ENCODE measurements around the gene SH2D6.
"Not testable (repeated sequence)": the region's sequence is repeated elsewhere in the genome, so short reads cannot be mapped to it uniquely, and the experiment has no call there.

Gene SH2D6

DNA sequence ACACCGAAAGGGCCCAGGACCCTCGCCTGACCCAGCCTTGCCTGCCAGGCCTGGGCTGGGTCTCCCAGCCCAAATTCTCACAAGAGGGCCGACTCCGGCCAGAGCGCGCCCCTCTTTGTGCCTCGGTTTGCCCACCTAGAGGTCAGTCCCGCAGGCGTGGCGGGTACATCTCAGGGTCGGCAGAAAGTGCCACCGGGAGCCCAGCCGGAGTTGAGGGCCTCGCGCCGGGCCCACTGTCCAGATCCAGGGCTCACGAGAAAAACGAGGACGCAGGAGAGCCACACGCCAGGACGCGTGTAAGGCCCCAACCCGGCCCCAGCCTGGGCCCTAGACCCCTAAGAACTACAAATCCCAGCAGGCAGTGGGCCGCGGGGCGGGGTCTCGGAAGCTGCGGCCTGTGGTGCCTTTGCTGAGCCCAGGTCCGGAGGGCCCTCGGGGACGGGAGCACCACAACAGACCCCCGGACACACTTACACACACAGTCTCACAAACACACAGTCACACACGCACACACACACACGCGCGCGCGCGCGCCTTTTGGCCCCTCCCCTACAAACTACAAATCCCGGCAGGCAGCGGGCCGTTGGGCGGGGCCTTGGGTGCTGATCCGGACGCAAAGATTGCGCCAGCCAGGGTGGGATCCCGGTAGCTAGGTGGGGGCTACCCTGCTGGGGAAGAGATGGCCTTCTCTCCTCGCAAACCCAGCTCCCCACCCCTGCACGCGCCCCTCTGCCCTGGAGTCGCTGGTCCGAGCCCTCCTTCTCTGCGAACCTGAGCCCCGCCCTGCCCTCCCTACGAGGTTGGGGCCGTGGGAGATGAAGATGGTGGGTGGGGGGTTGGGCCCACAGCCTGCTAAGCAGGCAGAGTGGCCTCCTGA is at the start of gene SH2D6:
Gene SH2D6, plus strand, starts transcription at position 583 of the 877 bp plus-strand sequence. CDS start 10,752 bp downstream, outside the sequence.
- peak; percentile 81 for DNase-seq

DNA sequence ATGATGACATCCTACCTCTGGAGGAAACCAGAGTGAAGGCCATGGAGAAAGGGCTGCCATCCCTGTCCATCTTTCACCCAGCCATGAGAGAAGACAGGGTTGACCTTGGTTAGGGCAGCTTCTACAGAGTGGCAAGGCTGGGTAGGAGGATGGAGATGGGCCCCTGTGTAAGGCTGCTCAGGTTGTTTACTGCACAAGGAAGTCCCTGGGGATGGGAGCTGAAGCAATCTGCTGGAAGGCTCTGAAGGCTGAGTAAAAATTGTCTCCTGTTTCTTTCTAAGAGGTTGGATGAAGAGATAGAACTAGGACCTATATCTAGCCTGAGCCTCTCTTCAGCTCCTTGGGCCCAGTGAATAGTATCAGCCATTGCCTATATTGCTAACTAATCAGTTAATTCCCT is 49.6 kb upstream of the SH2D6 start:
- DNase-seq: no peak

DNA sequence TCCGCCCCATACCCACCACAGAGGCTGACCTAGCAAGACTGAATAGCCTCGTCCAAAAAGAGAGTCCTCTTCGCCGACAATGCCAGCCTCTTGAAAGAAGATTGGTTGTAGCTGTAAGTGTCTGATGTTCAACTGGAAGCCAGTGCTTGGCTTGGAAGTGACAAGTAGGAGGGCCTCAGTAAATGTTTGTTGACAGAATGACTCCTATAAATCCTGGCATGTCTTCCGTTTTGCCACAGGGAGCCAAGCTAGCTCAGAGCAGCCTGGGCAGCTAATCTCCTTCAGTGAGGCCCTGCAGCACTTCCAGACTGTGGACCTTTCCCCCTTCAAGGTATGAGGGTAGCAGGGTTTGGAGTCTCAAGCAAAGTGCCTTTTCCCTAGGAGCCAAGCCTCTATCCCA is 49.0 kb upstream of the SH2D6 start:
- no peak for DNase-seq

DNA sequence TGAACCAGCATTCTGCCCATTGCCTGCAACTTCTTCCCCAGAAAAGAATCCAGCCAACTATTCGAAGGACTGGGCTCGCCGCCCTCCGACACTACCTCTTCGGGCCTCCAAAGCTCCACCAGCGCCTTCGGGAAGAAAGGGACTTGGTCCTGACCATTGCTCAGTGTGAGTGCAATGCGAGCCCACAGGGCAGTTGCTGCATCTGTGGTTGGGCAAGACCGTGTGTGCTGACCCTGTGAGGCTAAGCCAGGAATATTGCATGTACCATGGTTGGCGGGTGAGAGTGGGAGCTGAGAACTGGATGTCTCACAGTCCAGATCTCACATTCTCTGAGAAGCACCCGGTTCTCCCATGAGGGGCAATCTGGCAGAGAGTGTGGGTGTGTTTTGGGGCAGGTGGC is 47.5 kb upstream of the SH2D6 start:
- no peak for DNase-seq

DNA sequence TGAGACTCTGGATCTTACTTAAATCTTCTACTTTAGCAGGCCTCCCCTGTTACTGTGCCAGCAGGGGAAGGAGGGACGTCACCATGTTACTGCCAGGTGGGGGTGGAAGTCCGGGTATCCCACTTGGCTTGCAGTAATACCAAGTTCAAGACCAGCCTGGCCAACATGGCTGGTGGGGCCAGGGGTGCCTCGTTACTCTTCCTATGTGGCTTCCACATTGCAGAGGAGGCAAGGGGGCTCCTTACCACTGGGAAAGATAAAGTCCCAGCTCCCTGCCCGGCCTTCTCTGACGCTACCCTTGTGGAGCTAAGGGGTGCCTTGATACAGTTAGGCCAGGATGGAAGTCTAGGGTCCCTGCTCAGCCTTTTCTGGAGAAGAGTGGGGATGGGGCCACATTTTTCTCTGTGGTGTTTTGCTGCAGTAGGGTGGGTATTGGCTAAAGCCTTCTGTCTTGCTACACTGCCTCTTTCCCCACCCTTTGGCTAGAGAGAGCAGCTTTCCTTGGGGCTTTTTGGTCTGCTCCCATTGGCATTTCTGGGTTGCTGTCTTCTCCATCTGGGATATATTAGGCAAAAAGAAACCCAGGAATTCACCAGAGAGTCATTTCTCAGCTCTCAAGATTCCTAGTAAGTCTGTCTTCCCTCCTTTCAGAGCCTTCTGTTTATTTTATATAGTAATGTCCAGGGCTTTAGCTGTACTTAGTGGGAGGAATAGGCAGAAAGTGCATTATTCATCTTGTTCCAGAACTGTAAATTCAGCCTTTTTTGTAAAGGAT is 42.0 kb upstream of the SH2D6 start:
- DNase-seq: no peak

DNA sequence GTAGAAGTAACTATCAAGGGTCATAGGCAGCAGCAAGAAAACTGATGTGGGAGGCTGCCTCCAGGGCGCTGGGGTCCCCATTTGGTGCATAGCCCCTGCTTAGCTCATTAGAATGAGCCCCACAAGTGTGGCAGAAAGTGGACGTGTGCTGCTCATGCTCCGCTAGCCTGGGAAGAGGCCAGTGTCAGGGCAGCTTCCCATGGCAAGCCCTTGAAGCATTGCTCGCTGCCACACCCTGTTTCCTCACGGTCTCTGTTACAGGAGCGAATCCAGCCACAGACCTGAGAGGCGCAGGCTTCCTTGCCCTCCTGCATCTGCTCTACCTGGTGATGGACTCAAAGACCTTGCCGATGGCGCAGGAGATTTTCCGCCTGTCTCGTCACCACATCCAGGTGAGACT is 41.4 kb upstream of the SH2D6 start:
- DNase-seq: no peak

DNA sequence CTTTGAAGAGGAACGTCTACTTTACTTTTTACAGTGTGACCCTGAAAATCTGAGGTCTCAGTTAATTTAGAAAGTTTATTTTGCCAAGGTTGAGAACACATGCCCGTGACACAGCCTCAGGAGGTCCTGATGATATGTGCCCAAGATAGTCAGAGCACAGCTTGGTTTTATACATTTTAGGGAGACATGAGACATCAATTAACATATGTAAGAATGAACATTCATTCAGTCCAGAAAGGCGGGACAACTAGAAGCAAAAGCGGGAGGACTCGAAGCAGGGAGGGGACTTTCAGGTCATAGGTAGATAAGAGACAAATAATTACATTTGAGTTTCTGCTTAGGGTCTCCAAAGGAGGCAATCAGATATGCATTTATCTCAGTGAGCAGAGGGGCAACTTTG is 40.3 kb upstream of the SH2D6 start:
- no peak for DNase-seq

DNA sequence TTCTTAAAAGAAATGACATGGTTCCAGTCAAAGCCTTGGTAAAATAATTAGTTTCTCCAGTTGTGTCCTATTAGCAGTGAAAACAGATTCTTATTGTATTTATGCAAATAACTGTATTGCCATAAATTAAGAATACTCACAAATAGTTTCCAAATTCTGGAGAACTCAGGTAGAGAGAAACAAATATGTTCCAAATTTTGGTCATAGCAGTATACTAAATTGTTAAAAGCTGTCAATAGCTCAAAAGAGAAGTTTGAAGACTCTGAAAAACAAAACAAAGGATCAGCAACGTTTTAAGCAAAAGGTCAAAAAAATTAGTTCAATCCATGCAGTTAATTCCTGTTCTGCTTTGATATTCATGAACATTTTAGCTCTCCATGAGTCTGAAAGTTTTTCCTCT is 38.5 kb upstream of the SH2D6 start:
- DNase-seq: no peak

DNA sequence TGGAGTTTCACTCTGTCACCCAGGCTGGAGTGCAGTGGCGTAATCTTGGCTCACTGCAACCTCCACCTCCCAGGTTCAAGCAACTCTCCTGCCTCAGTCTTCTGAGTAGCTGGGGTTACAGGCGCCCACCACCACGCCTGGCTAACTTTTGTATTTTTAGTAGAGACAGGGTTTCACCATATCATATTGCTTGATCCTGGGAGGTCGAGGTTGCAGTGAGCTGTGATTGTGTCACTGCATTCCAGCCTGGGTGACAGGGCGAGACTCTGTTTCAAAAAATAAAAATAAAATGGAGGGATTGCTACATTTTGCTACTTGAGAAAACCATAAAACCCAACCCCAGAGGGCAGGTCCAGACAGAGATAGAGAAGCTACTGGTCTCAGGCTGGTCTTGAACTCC is 35.4 kb upstream of the SH2D6 start:
- not testable (repeated sequence) for DNase-seq

DNA sequence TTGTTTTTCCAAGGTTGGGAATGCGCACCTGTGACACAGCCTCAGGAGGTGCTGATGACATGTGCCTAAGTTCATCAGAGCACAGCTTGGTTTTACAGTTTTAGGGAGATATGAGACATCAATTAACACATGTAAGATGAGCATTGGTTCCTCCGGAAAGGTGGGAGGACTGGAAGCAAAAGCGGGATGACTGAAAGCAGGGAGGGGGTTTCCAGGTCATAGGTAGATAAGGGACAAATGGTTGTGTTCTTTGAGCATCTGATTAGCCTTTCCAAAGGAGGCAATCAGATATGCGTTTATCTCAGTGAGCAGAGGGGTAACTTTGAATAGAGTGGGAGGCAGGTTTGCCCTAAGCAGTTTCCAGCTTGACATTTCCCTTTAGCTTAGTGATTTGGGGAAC is 34.7 kb upstream of the SH2D6 start:
- DNase-seq: no peak

DNA sequence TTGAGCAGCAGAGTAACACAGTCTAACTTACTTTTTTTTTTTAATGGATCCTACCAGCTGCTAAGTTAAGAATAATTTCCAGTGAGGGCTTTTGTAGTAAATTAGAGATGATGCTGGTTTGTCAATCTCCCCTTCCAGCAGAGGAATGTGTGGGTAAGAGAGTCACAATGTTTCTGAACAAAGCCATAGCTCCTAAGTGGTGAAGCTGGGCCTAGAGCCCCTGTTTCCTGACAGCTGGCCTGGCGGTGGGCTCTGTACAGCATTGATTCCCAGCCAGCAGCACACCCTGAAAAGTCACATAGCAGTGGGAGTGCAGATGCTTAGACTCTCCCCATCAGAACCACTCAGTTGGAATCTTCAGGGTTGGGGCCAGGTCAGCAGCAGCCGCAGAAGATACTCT is 32.8 kb upstream of the SH2D6 start:
- no peak for DNase-seq

DNA sequence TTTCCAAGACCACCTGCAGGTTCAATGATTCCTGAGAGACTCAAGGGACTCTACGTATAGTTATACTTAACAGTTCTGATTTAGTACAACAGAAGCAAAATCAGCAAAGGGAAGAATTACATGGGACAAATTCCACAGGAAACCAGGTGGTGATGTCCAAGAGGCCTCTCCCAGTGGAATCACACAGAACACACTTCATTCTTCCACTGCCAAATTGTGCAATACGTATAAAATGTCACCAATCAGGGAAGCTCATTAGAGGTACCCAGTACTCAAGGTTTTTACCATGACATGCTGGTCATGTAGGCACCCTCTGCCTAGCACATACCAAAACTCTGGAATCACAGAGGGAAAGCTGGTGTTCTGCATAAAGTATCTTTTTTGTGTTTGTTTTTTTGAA is 30.8 kb upstream of the SH2D6 start:
- DNase-seq: no peak

DNA sequence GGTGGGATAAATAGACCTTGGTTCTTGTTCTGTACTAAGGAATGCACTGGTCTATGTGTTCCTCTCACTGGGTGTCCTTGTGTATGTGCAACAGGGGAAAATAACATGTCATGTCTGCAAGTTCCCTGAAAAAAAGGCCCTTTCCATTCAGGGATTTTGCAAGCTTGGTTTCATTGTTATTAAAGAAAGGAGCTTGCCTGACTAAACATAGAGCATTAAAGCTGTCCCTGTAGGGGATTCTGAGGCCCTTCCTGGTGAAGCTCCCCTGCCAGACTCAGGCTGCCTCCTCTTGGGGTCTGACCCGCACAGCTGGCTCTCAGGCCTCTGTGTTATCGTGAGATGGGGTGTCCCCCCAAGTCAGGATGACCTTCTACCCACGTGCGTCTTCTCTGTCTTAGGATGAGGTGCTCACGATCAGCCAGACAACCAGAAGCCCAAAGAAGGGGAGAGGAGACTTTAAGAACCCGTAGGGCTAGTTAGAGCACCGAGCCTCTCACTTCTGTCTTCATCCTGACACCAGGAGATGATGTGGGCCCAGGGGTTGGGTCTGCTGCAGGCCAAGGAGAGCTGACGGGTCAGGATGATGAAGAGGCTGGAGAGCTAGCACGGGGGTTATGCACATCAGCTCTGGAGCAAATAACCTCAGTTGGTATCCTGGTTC is 29.5 kb upstream of the SH2D6 start:
- DNase-seq: no peak

DNA sequence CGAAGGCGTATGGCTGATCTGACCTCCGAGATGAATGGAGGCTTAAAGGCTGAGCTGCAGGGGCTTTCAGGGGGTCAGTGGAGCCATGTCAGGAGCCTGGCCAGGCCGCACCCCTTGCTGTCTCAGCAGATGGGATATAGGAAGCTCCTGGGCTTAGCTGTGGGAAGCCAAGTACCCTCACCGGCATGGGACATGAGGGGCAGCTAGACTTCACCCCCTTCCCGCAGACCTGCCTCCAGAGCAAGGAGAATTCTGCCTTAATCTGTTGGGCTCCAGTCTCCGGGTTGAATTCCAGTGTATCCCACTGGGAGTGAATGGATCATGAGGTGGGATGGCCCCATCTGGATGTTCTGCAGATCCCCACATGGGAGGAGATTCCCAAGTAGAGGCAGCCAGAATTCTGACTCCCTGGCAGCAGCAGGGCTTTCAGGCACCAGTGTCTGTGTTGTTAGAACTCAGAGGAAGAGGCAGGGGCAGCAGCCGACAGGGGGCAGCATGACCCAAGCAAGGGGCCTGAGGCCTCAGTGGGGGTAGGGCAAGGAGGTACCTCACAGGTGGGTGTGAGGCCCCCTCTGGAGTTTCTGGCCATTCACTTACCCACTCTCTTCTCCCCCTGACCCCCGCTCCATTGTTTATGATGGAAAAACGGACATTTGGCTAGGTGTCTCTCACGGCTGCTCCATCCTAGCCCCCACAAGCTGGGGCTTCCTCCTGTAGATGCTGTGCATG is 27.4 kb upstream of the SH2D6 start:
- DNase-seq: no peak

DNA sequence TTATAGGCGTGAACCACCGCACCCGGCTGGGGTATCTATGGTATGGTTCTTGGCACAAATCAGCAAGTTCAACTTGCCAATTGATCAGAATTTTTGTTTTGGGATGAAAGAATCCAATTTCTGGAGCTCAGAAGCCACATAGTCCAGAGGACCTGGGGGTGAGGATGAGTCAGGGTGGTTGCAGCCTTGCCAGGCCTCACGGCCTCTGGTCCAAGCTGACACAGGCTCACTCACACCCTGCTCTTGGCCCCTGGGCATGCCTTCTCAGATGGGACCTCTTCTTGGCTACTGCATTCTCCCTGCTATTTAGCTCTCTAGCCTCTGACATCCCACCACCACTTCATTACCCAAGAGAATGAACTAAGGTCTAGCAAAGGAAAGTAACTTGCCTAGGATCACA is 24.7 kb upstream of the SH2D6 start:
- no peak for DNase-seq

DNA sequence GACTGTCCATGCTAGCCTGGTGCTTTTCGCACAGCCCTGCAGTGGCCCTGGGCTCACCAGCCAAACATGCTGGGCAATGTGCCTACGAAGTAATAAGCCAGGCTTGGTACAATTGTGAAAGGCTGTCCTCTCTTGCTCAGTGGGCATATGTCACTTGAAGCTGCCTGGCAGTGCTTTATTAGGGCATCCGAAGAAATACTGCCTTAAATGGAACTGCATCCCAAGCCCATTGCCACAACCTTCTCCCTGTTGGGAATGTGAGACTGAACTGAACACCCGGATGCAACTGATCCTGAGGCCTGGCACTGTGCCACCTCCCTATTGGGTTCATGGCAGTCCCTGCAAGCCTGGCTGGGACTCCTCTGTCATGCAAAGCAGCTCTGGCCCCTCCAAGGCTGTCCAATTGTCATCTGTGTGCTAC is 24.2 kb upstream of the SH2D6 start:
- peak; percentile 3 for DNase-seq

DNA sequence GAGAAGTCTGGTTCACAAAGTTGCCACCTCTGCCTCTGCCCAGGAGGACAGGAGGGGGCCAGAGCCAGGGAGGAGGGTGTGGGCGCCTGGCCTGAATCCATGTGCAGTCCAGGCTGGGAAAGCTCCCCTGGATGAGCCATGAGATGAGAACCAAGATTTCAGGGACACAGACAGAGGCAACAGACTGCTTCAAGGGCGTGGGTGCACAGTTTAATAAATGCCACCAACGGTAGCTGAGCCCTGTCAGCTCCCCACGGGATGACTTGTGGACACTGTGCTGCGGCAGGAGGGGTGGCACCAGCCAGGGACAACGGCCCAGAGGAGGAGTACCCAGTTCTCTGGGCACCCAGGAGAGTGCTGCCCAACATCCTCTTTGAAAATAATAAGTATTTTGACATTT is 23.5 kb upstream of the SH2D6 start:
- DNase-seq: no peak

DNA sequence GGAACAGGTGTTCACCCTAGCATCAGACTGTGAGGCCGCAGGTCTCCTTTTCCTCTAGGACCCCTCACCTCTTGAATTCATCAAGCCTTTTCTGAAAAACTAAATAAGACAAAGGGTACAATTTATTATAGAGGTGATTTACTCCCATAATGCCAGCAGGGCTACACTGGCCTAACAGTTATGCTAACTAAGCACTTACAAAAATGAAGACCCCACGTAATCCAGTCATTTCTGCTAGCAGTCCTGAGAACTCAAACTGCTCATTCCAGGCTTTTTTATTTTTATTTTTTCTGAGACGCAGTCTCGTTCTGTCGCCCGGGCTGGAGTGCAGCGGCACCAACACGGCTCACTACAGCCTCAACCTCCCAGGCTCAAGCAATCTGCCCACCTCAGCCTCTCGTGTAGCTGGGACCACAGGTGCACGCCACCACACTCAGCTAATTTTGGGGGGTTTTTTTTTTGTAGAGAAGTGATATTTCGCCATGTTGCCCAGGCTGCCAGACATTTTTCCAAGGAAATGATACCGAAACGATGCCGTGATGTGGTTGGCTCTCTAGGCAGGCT is 22.5 kb upstream of the SH2D6 start:
- DNase-seq: no peak

DNA sequence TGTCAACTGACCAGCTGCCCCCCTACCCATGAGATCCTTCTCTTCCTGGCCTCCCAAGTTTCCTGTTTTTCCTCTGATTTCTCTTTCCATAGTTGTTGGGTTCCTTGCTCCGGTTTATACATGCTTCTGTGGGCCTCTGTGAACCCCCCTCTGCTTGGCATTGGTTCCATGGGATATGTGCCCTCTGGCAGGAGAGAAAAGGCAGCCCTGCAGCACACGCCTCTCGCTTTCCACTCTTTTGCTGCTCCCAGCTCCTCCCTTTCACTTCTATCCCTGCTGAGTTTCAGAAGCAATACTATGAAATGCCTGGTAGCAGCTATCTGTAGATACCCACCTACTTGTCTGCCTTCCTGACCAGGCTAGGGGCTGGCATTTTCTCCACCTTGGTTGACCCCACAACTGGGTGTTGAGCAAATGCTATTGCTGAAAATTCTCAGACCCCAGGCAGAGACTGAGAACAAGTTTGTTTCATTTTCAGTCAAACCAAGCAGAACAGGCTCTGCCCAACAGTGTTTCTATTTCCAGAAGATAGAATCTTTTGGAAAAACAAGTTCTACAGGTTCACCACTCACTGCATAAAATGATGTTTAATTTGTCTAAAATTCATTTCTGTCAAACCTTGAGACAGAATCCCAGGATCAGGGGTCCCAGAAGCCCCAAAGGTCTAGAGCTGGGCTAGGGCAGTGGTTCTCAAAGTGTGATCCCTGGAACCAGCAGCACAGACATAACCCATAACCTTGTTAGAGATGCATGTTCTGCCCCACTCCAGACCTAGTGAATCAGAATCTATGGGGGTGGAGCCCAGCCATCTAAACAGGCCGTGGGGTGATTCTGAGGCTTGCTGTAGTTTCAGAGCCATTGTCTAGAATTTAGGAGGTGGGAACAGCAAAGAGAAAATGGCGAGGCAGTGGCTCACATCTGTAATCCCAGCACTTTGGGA is 21.7 kb upstream of the SH2D6 start:
- DNase-seq: no peak

DNA sequence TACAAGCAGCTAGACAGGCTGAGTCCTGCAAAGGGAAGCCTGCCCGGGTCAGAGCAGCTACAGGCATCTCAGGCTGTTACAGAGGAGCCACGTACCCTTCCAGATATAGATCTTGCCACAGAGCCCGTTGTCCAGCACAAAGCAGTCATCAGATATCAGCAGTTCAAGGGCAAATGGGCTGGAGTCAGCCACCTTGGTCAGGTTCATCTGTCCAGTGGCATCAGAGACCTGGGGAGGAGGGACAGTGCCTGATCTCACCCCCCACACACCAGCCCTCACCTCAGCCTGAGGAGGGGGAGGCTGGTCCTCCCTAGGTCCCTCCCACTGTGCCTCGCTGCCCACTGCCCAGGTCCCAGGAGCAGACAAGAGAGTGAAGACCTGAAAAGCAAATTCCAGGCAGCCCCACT is 20.6 kb upstream of the SH2D6 start:
- no peak for DNase-seq

DNA sequence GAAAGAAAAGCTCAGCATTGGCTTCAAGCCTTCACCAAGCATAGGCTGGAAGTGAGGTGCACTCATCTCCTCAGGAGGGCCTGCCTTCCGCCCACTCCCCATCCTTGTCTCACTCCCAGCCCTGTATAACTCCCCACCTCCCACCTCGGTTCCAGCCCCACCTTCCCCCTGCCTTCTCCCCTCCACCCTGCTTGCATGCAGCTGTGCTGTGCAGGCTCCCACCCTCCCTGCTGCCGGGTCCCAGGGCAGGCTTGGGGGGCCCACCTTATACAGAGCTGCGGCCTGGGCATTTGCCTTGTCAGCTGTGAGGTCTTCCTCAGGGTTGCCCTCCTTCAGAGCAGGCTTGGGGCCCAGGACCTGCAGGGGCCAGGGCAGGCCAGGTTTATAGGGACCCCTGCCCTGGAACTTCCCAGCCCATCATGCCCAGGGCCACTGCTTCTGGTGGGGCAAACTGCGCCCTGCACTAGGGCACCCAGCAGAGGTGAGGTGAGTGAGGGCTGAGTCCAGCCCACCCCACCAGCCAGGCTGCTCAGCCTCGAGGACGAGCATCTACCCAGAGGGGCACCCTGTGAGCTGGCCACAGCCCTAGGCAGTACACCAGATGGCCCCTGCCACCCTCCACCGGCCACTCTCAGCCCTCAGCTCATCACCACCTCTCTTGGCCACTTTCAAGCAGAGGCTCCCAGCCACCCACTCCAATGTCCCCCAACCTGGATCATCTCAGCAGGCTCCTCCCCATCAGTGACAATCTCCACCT is 19.9 kb upstream of the SH2D6 start:
- no peak for DNase-seq
